Mammary epithelial cell (primary cell): ENCODE measurements around the gene DNAJC21.

Source experiments
- EZH2 ChIP-seq: IDR thresholded peaks from 2 replicates; pipeline ENCODE4 v1.6.1; 2012; ENCODE audit warnings: low read length, inconsistent platforms, borderline replicate concordance
- TF ChIP-seq, protein P1 (sequence below), 2 donors: IDR thresholded peaks in 1 of 2; conservative IDR thresholded peaks in 1 of 2; 2 replicates each; pipeline ENCODE4 v1.5.1; 2011 to 2012; ENCODE audit warnings: inconsistent platforms in 2 of 2, low read length in 2 of 2, mild to moderate bottlenecking in 2 of 2, control low read depth in 1 of 2, low read depth in 1 of 2; ENCODE audit not compliant: insufficient read depth in 1 of 2; ENCODE audit errors: extremely low read depth in 1 of 2

DNA sequence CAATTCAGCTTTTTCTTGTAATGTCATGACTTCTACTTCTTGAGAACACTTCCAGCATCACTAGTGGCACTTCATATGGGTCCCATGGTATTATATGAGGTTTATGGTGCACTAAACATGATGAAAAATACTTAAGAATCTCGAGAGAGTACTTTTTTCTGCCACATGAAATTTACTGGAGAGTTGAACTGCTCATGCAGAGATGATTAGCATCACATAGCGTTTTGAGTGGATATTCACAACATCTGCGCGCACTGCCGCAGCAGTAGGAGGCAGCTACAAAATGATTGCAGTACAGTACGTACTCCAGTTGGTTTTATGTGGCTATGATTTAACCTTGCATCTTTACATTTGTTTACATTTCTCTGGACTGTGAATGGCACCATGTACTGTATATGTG, 28.7 kb upstream of the DNAJC21 start:
- TF ChIP-seq, protein P1, sequence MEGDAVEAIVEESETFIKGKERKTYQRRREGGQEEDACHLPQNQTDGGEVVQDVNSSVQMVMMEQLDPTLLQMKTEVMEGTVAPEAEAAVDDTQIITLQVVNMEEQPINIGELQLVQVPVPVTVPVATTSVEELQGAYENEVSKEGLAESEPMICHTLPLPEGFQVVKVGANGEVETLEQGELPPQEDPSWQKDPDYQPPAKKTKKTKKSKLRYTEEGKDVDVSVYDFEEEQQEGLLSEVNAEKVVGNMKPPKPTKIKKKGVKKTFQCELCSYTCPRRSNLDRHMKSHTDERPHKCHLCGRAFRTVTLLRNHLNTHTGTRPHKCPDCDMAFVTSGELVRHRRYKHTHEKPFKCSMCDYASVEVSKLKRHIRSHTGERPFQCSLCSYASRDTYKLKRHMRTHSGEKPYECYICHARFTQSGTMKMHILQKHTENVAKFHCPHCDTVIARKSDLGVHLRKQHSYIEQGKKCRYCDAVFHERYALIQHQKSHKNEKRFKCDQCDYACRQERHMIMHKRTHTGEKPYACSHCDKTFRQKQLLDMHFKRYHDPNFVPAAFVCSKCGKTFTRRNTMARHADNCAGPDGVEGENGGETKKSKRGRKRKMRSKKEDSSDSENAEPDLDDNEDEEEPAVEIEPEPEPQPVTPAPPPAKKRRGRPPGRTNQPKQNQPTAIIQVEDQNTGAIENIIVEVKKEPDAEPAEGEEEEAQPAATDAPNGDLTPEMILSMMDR (conservative IDR thresholded peaks at IDR 0.05 in 1 of 2, IDR thresholded peaks at IDR 0.05 in 1 of 2; ENCODE audit: extremely low read depth in 1 of 2, insufficient read depth in 1 of 2, low read depth in 1 of 2, low read length in 2 of 2) = no peak
- no peak for TF ChIP-seq EZH2
